ENCODE measurements around the gene NTHL1. TPM values are rescaled to one million over a fixed set of nuclear protein-coding genes. Genes with fewer than 3 reads are reported as not detected.

NTHL1 gene
- total RNA-seq, 1 experiment from 2014 or later, result 52.0 TPM

- TF ChIP-seq CTCF (conservative IDR thresholded peaks at IDR 0.05), result no peak
- H3K79me1 ChIP-seq (ENCODE audit: insufficient read depth, low read depth, low read length, poor library complexity, severe bottlenecking), result peaks cover 7% of the 10 kb centered on the region
- no peaks in the 10 kb centered on the region for H4K20me1 ChIP-seq (ENCODE audit: control insufficient read depth, insufficient read depth, insufficient read length)
- no peak overlapping the region for H2BK5ac ChIP-seq (ENCODE audit: insufficient read length, low read length)
- H3K4me3 Mint-ChIP-seq, result no peak overlapping the region; a peak in 1 of 5 replicates
- H3K4ac ChIP-seq (ENCODE audit: low read depth, low read length), result no peak overlapping the region
- no peak overlapping the region for H3K9ac ChIP-seq (ENCODE audit: extremely low read depth, insufficient read length, low read length)
- no peak overlapping the region for H3K14ac ChIP-seq (ENCODE audit: insufficient read depth, low read length)
- H3K36me3 Mint-ChIP-seq (ENCODE audit: insufficient read depth in 1 of 3, low read depth in 3 of 3), result peaks cover 18 to 48% (median 48%) of the 10 kb centered on the region in 3 experiments
- no peaks in the 10 kb centered on the region for H3K9me3 Mint-ChIP-seq
- no peak overlapping the region; a peak in 1 of 7 replicates for H3K27ac Mint-ChIP-seq
- no peak overlapping the region for H3K23ac ChIP-seq (ENCODE audit: insufficient read length, low read depth, low read length)
- H2AK5ac ChIP-seq (ENCODE audit: insufficient read length, low read length), result no peak overlapping the region
- no peak overlapping the region for H2BK12ac ChIP-seq (ENCODE audit: insufficient read length, low read depth, low read length)
- no peak overlapping the region for H2BK120ac ChIP-seq (ENCODE audit: low read depth, low read length, poor library complexity, severe bottlenecking)
- H3T11ph ChIP-seq (ENCODE audit: low read length), result no peak overlapping the region
- no peak overlapping the region for H4K91ac ChIP-seq (ENCODE audit: insufficient read length, low read depth, low read length)
- no peak overlapping the region for H3K27ac ChIP-seq (ENCODE audit: insufficient read length, low read depth, low read length)
- H4K8ac ChIP-seq (replicated peaks; ENCODE audit: insufficient read length, low read depth, low read length), result no peak overlapping the region
- WGBS (ENCODE audit: extremely low coverage, insufficient read length, low lambda C conversion rate), result no CpG with 5 or more reads among the region's 19 CpGs
- H3K27me3 ChIP-seq (ENCODE audit: insufficient read depth, low read length), result no peaks in the 10 kb centered on the region
- H3K27me3 Mint-ChIP-seq (ENCODE audit: low read depth), result no peaks in the 10 kb centered on the region
- peaks cover 1% of the 10 kb centered on the region; the same call in 1 of the 2 replicates for H3K79me2 ChIP-seq (ENCODE audit: insufficient read depth, low read length)
- no peaks in the 10 kb centered on the region for H3K4me1 ChIP-seq (ENCODE audit: insufficient read depth, low read length)
- no peak overlapping the region for H3K56ac ChIP-seq (ENCODE audit: insufficient read length, low read depth, low read length)
- H3K4me2 ChIP-seq (ENCODE audit: insufficient read depth, insufficient read length, low read length), result no peak overlapping the region
- no peak overlapping the region for H2BK15ac ChIP-seq (ENCODE audit: low read depth, low read length)
- H4K5ac ChIP-seq (ENCODE audit: insufficient read length, low read depth, low read length), result no peak overlapping the region
- H3K18ac ChIP-seq (ENCODE audit: insufficient read length, low read depth, low read length), result no peak overlapping the region
- peaks cover 5 to 12% of the 10 kb centered on the region in 2 experiments for H3K4me1 Mint-ChIP-seq
- no peak overlapping the region for H2AFZ ChIP-seq (ENCODE audit: low read length)
- H2BK20ac ChIP-seq (ENCODE audit: low read depth, low read length, poor library complexity, severe bottlenecking), result no peak overlapping the region
- H3K9me3 ChIP-seq (ENCODE audit: control insufficient read depth, low read depth, low read length), result no peaks in the 10 kb centered on the region
- no peaks in the 10 kb centered on the region for H3K23me2 ChIP-seq (ENCODE audit: insufficient read length, low read depth, low read length, poor library complexity, severe bottlenecking)
- no peak for DNase-seq
Measured at GRCh38 chr16:2001035-2001434, 46.6 kb downstream of the NTHL1 start.
